ENCODE measurements around the gene ANXA4.

DNA sequence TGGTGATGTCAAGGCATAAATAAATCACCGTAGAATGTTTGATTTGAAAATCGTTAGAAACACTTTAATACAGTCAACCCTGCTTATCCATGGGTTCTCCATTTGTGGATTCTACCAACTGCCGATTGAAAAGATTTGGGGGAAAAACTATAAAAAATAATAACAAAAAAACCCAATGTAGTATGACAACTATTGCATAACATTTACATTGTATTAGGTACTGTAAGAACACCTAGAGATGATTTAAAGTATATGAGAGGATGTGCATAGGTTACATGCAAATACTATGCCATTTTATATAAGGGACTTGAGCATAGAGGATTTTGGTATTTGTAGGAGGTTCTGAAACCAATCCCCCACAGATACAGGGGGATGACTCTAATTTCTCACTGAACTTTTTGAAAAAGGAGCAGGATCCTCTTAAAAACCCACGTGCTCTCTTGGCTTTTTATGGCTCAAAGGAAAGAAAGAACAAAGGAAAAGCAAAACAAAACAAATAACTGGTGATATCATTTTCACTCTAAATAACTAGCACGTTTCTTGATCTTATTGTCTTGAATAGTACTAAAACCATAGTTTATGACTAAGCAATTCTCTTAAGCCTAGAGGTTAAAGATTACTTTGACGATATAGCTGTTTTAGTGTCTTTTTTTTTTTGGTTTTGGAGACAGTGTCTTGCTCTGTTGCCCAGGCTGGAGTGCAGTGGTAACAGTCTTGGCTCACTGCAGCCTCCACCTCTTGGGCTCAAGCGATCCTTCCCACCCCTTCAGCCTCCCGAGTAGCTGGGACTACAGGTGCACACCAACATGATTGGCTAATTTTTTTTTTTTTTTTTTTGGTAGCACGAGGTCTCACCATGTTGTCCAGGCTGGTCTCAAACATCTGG, 104.5 kb downstream of the ANXA4 start:
- no peak for TF ChIP-seq AFF4 (CRISPR knock-in tag; IDR thresholded peaks at IDR 0.05; ENCODE audit: borderline replicate concordance)
- TF ChIP-seq, protein P1, sequence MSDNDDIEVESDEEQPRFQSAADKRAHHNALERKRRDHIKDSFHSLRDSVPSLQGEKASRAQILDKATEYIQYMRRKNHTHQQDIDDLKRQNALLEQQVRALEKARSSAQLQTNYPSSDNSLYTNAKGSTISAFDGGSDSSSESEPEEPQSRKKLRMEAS (CRISPR knock-in tag; IDR thresholded peaks at IDR 0.05): no peak
- no peak for TF ChIP-seq CTCF (IDR thresholded peaks at IDR 0.05)
- TF ChIP-seq, protein P2, sequence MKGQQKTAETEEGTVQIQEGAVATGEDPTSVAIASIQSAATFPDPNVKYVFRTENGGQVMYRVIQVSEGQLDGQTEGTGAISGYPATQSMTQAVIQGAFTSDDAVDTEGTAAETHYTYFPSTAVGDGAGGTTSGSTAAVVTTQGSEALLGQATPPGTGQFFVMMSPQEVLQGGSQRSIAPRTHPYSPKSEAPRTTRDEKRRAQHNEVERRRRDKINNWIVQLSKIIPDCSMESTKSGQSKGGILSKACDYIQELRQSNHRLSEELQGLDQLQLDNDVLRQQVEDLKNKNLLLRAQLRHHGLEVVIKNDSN (CRISPR knock-in tag; IDR thresholded peaks at IDR 0.05): no peak
- TF ChIP-seq ZBTB21 (CRISPR knock-in tag; IDR thresholded peaks at IDR 0.05; ENCODE audit: borderline replicate concordance): no peak
- TF ChIP-seq NR2C2 (CRISPR knock-in tag; IDR thresholded peaks at IDR 0.05): no peak
- TF ChIP-seq SMAD3 (CRISPR knock-in tag; IDR thresholded peaks at IDR 0.05; ENCODE audit: borderline replicate concordance): no peak
- no peak for TF ChIP-seq FOXJ3 (CRISPR knock-in tag; IDR thresholded peaks at IDR 0.05; ENCODE audit: borderline replicate concordance)
- no peak for TF ChIP-seq EMX1 (CRISPR knock-in tag; IDR thresholded peaks at IDR 0.05)
